Mammary epithelial cell (primary cell): ENCODE data around the gene TCF12.

ENCODE experiments used
- EZH2 ChIP-seq: IDR thresholded peaks from 2 replicates; pipeline ENCODE4 v1.6.1; 2012; ENCODE audit warnings: low read length, inconsistent platforms, borderline replicate concordance
- TF ChIP-seq, protein P1 (sequence below), 2 donors: IDR thresholded peaks in 1 of 2; conservative IDR thresholded peaks in 1 of 2; 2 replicates each; pipeline ENCODE4 v1.5.1; 2011 to 2012; ENCODE audit warnings: inconsistent platforms in 2 of 2, low read length in 2 of 2, mild to moderate bottlenecking in 2 of 2, control low read depth in 1 of 2, low read depth in 1 of 2; ENCODE audit not compliant: insufficient read depth in 1 of 2; ENCODE audit errors: extremely low read depth in 1 of 2

DNA sequence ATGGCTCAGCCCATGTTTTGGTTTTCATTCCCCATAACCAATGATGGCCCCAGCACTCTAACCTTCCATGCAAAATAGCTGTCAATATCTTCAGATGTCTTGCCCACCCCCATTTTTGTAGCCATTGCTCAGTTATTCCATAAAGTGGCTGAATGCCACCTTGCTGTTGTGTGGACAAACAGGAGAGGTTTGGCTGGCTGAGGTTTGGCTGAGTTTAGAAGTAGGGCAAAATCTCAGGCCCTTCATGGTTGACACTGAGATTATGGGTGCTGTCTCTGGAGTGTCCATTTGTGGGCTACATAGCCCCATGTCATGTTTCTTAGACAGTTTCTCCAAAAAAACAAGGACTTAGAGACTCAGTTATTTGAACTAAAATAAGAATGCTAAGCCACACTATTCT is 96.9 kb downstream of the TCF12 start:
- TF ChIP-seq, protein P1, sequence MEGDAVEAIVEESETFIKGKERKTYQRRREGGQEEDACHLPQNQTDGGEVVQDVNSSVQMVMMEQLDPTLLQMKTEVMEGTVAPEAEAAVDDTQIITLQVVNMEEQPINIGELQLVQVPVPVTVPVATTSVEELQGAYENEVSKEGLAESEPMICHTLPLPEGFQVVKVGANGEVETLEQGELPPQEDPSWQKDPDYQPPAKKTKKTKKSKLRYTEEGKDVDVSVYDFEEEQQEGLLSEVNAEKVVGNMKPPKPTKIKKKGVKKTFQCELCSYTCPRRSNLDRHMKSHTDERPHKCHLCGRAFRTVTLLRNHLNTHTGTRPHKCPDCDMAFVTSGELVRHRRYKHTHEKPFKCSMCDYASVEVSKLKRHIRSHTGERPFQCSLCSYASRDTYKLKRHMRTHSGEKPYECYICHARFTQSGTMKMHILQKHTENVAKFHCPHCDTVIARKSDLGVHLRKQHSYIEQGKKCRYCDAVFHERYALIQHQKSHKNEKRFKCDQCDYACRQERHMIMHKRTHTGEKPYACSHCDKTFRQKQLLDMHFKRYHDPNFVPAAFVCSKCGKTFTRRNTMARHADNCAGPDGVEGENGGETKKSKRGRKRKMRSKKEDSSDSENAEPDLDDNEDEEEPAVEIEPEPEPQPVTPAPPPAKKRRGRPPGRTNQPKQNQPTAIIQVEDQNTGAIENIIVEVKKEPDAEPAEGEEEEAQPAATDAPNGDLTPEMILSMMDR (conservative IDR thresholded peaks at IDR 0.05 in 1 of 2, IDR thresholded peaks at IDR 0.05 in 1 of 2; ENCODE audit: extremely low read depth in 1 of 2, insufficient read depth in 1 of 2, low read depth in 1 of 2, low read length in 2 of 2) = no peak
- no peak for TF ChIP-seq EZH2
